HepG2 (cell line): ENCODE data around the gene ARMH4. TPM values are rescaled to one million over a fixed set of nuclear protein-coding genes. Genes with fewer than 3 reads are reported as not detected.

Experiments used
- ATAC-seq: fragments of 200-7000 bp; cut with Tn5 transposase; 3 replicates; pipeline ENCODE4 v1.9.1; 2020; ENCODE audit warnings: mild to moderate bottlenecking, moderate library complexity
- BruUV-seq: library from RNA; stranded (reverse); fragments of 400-500 nt; replicated peaks from 2 replicates; lab custom pipeline; 2021; lab: Mats Ljungman, UMichigan
- CTCF ChIA-PET: fragments of 300-600 bp; formaldehyde crosslinking; extraction: SDS; loops from one replicate; lab custom pipeline; 2021; ENCODE audit warnings: low total read pairs, inconsistent platforms, low intra/inter-chr PET ratio; lab: Yijun Ruan, JAX
- POLR2A ChIA-PET: fragments of 350-600 bp; sonication (Branson Sonifier 250); formaldehyde crosslinking; loops from one replicate; lab custom pipeline; 2020; ENCODE audit warnings: antibody characterized with exemption, inconsistent platforms; lab: Yijun Ruan, JAX
- DNase-seq: peaks from one replicate; pipeline ENCODE4 v3.0.0-alpha.2; 2015; ENCODE audit warnings: low spot score
- FAIRE-seq: peaks from 3 replicates; lab custom pipeline; 2011; peaks lifted over from hg19 to GRCh38; lab: Jason Lieb, UNC
- H2AFZ ChIP-seq: one replicate; pipeline ENCODE4 v1.6.1; 2011; ENCODE audit warnings: low read length, inconsistent platforms
- H3K27ac ChIP-seq: fragments of 300-600 bp; 3 replicates; pipeline ENCODE4 v1.8.0; 2011; ENCODE audit warnings: mixed run types, mild to moderate bottlenecking, mixed read lengths, low read length, inconsistent platforms; ENCODE audit not compliant: insufficient read depth; ENCODE audit errors: extremely low read length
- H3K27me3 ChIP-seq, 2 experiments: fragments of 200-600 bp in 1 of 2; 2 replicates in 1 of 2; 3 replicates in 1 of 2; pipeline versions ENCODE4 v1.6.0 to v1.8.0; 2011; ENCODE audit warnings: low read length in 2 of 2, mild to moderate bottlenecking in 2 of 2, moderate library complexity in 2 of 2, inconsistent platforms in 1 of 2; ENCODE audit not compliant: insufficient read depth in 2 of 2, control insufficient read depth in 1 of 2
- H3K36me3 ChIP-seq, 2 experiments: fragments of 200-600 bp in 1 of 2; replicated peaks in 1 of 2; 2 replicates in 1 of 2; 3 replicates in 1 of 2; pipeline versions ENCODE4 v1.5.1 to v1.8.0; 2011; ENCODE audit warnings: low read length in 2 of 2, inconsistent platforms in 1 of 2; ENCODE audit not compliant: insufficient read depth in 2 of 2, control insufficient read depth in 1 of 2
- H3K4me1 ChIP-seq: 2 replicates; pipeline ENCODE4 v1.5.1; 2012; ENCODE audit warnings: low read length, inconsistent platforms; ENCODE audit not compliant: insufficient read depth
- H3K4me2 ChIP-seq: 2 replicates; pipeline ENCODE4 v1.6.0; 2011; ENCODE audit warnings: low read depth, low read length, inconsistent platforms
- H3K4me3 ChIP-seq, 3 experiments: fragments of 200-600 bp in 1 of 3; sonication (generic), shearing (Covaris generic) in 1 of 3; replicated peaks in 1 of 3; 2 replicates each; pipeline ENCODE4 v1.5.1; 2011 to 2016; ENCODE audit warnings: low read length in 3 of 3, inconsistent platforms in 2 of 3, low read depth in 2 of 3, mild to moderate bottlenecking in 2 of 3, control low read depth in 1 of 3, mixed read lengths in 1 of 3; ENCODE audit not compliant: insufficient read depth in 1 of 3
- H3K79me2 ChIP-seq: one replicate; pipeline ENCODE4 v1.6.1; 2011; ENCODE audit warnings: low read length, inconsistent platforms; ENCODE audit not compliant: insufficient read depth
- H3K9ac ChIP-seq: 2 replicates; pipeline ENCODE4 v1.6.0; 2011; ENCODE audit warnings: mild to moderate bottlenecking, low read depth, low read length, inconsistent platforms; ENCODE audit not compliant: insufficient read depth
- H3K9me3 ChIP-seq: 2 replicates; pipeline ENCODE4 v1.5.1; 2012; ENCODE audit warnings: mild to moderate bottlenecking, low read length
- H4K20me1 ChIP-seq: 2 replicates; pipeline ENCODE4 v1.6.0; 2011; ENCODE audit warnings: inconsistent platforms, mild to moderate bottlenecking, low read length, moderate library complexity; ENCODE audit not compliant: insufficient read depth
- GTF2F1 ChIP-seq: fragments of 150-350 bp; IDR thresholded peaks from 2 replicates; pipeline ENCODE4 v1.6.1; 2014; ENCODE audit warnings: low read length
- IKZF5 ChIP-seq: IDR thresholded peaks from 2 replicates; pipeline ENCODE4 v1.6.1; 2018; ENCODE audit warnings: missing genetic modification reagents, mild to moderate bottlenecking, missing compliant biosample characterization
- KAT2B ChIP-seq: fragments of 150-350 bp; IDR thresholded peaks from 2 replicates; pipeline ENCODE4 v1.6.1; 2014; ENCODE audit warnings: low read depth, low read length, borderline replicate concordance
- KLF16 ChIP-seq, 2 experiments: sonication (generic) in 1 of 2; formaldehyde crosslinking in 1 of 2; IDR thresholded peaks; 2 replicates each; pipeline versions ENCODE4 v1.6.1 to v1.8.0; 2016 to 2023; ENCODE audit warnings: missing genetic modification reagents in 2 of 2, missing compliant biosample characterization in 1 of 2
- SRSF1 ChIP-seq: fragments of 200-400 bp; formaldehyde crosslinking; optimal IDR thresholded peaks from 2 replicates; pipeline ENCODE3; 2017; ENCODE audit warnings: mild to moderate bottlenecking, low read depth, low read length, moderate library complexity
- TBX2 ChIP-seq: sonication (generic); formaldehyde crosslinking; IDR thresholded peaks from 2 replicates; pipeline ENCODE4 v1.5.0; 2020; ENCODE audit warnings: missing genetic modification reagents, mild to moderate bottlenecking, borderline replicate concordance
- U2AF1 ChIP-seq: fragments of 200-400 bp; formaldehyde crosslinking; optimal IDR thresholded peaks from 2 replicates; pipeline ENCODE3; 2017; ENCODE audit warnings: mild to moderate bottlenecking, low read depth, low read length
- YEATS2 ChIP-seq: sonication (generic); formaldehyde crosslinking; IDR thresholded peaks from 2 replicates; pipeline ENCODE4 v1.4.0; 2020; ENCODE audit warnings: missing genetic modification reagents, borderline replicate concordance
- ZFX ChIP-seq: sonication (generic); formaldehyde crosslinking; IDR thresholded peaks from 2 replicates; pipeline ENCODE4 v1.4.0; 2020; ENCODE audit warnings: mild to moderate bottlenecking, low read depth, missing genetic modification reagents, moderate library complexity
- ZNF24 ChIP-seq: fragments of 450-650 bp; IDR thresholded peaks from 2 replicates; pipeline ENCODE4 v1.6.1; 2017; ENCODE audit warnings: antibody characterized with exemption, mild to moderate bottlenecking
- ZNF331 ChIP-seq: sonication (generic); formaldehyde crosslinking; IDR thresholded peaks from 2 replicates; pipeline ENCODE4 v1.4.0; 2020; ENCODE audit warnings: missing genetic modification reagents
- ZNF709 ChIP-seq: sonication (generic); formaldehyde crosslinking; IDR thresholded peaks from 2 replicates; pipeline ENCODE4 v1.5.0; 2020; ENCODE audit warnings: mild to moderate bottlenecking, missing genetic modification reagents
- ZSCAN30 ChIP-seq: sonication (generic); formaldehyde crosslinking; IDR thresholded peaks from 2 replicates; pipeline ENCODE4 v1.5.0; 2020; ENCODE audit warnings: mild to moderate bottlenecking, missing genetic modification reagents
- WGBS: methylation state at CpG from one replicate; pipeline ENCODE4 v1.1.6; 2017; ENCODE audit warnings: low lambda C conversion rate; 5-methylcytosine and 5-hydroxymethylcytosine counted together
- in situ Hi-C: cut with HindIII; loops from 2 replicates; pipeline ENCODE4 v1.10.0; 2017; ENCODE audit warnings: low pct_unique_long_range_greater_than_20kb; ENCODE audit not compliant: extremely low pct_ligation_motif_present
- intact Hi-C: fragments of 100-400 bp; cut with micrococcal nuclease; formaldehyde crosslinking; loops from one replicate; pipeline ENCODE4 v1.10.0; 2022; ENCODE audit not compliant: unreplicated experiment
- polyA plus RNA-seq, 8 experiments: library from polyadenylated mRNA; depleted of rRNA in 3 of 8; stranded (reverse) in 7 of 8; unstranded in 1 of 8; fragments of >200 nt; fragmentation: Illumina TruSeq in 4 of 8; extraction: Trizol in 4 of 8; gene quantifications; 2 replicates each; pipeline versions ENCODE4 v1.2.1 to v1.2.3, GENCODE V29; 2011 to 2016; ENCODE audit warnings: low read depth in 4 of 8, missing spikeins in 1 of 8, mixed read lengths in 1 of 8; ENCODE audit not compliant: insufficient read depth in 1 of 8
- total RNA-seq, 5 experiments: library from RNA; depleted of rRNA; stranded (reverse); fragments of >200 nt; fragmentation: Illumina TruSeq; extraction: Trizol; gene quantifications; 2 replicates each; pipeline ENCODE4 v1.2.3, GENCODE V29; 2016; ENCODE audit warnings: low read depth in 1 of 5
- TF ChIP-seq, protein P1 (sequence below): sonication (generic); formaldehyde crosslinking; IDR thresholded peaks from 2 replicates; pipeline ENCODE4 v1.4.0; 2020; ENCODE audit warnings: missing genetic modification reagents

ARMH4 gene
- total and polyA plus RNA-seq, 2 of the 13 experiments (the other 11 are each of a cell fraction or from before 2014, with no cell fraction given) = 0.02 to 0.18 TPM

GRCh38 chr14:58054100-58054499, 97.9 kb downstream of the ARMH4 start:
- Histone ChIP-seq H3K9me3 (no peaks in the 10 kb centered on the region), H4K20me1 (no peaks in the 10 kb centered on the region), H3K9ac (no peak overlapping the region), H2AFZ (no peak overlapping the region), H3K79me2 (no peaks in the 10 kb centered on the region), H3K4me3 (no peak overlapping the region), H3K4me2 (no peak overlapping the region), H3K36me3 (no peaks in the 10 kb centered on the region), H3K27me3 (peaks cover 0 to 5% of the 10 kb centered on the region in 2 experiments; a peak in 1 of 5 replicates), H3K27ac (no peak overlapping the region), H3K4me1 (no peaks in the 10 kb centered on the region)
- ChIA-PET CTCF (no interaction called here), POLR2A (no interaction called here)
- WGBS = 2% methylated on average over 3 of the region's 3 CpGs
- no peak for DNase-seq
- TF ChIP-seq KLF16 (CRISPR knock-in tag; IDR thresholded peaks at IDR 0.05) (no peak), ZFX (CRISPR knock-in tag) (no peak), GTF2F1 (no peak), U2AF1 (no peak), ZNF331 (no peak), ZSCAN30 (CRISPR knock-in tag) (no peak), ZNF24 (no peak), SRSF1 (no peak), ZNF709 (CRISPR knock-in tag) (no peak), TBX2 (CRISPR knock-in tag) (no peak), IKZF5 (no peak), KAT2B (no peak), YEATS2 (CRISPR knock-in tag) (no peak)
- TF ChIP-seq, protein P1, sequence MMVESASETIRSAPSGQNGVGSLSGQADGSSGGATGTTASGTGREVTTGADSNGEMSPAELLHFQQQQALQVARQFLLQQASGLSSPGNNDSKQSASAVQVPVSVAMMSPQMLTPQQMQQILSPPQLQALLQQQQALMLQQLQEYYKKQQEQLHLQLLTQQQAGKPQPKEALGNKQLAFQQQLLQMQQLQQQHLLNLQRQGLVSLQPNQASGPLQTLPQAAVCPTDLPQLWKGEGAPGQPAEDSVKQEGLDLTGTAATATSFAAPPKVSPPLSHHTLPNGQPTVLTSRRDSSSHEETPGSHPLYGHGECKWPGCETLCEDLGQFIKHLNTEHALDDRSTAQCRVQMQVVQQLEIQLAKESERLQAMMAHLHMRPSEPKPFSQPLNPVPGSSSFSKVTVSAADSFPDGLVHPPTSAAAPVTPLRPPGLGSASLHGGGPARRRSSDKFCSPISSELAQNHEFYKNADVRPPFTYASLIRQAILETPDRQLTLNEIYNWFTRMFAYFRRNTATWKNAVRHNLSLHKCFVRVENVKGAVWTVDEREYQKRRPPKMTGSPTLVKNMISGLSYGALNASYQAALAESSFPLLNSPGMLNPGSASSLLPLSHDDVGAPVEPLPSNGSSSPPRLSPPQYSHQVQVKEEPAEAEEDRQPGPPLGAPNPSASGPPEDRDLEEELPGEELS = no peak
- FAIRE-seq = no peak
- no TSS peak for BruUV-seq
- no peak for ATAC-seq
- intact Hi-C loops = no loop called here
- in situ Hi-C loops = no loop called here
